KMS-11 (cell line): ENCODE results near the gene DNAJA1.

Experiments
- H2AFZ ChIP-seq: fragments of 200-600 bp; sonication (generic); 2 replicates; pipeline ENCODE4 v1.6.1; 2016; ENCODE audit warnings: antibody characterized with exemption, mixed run types, low read depth
- H3K27ac ChIP-seq: fragments of 200-600 bp; sonication (generic); 2 replicates; pipeline ENCODE4 v1.6.1; 2016; ENCODE audit warnings: mild to moderate bottlenecking, mixed run types
- H3K27me3 ChIP-seq: fragments of 200-600 bp; sonication (generic); 2 replicates; pipeline ENCODE4 v1.6.1; 2017; ENCODE audit warnings: mild to moderate bottlenecking, low read depth, mixed run types, moderate library complexity; ENCODE audit not compliant: insufficient read depth
- H3K36me3 ChIP-seq: fragments of 200-600 bp; sonication (generic); 2 replicates; pipeline ENCODE4 v1.6.1; 2017; ENCODE audit warnings: mild to moderate bottlenecking, mixed run types; ENCODE audit not compliant: insufficient read depth
- H3K4me1 ChIP-seq: fragments of 200-600 bp; sonication (generic); 2 replicates; pipeline ENCODE4 v1.6.1; 2016; ENCODE audit warnings: mild to moderate bottlenecking, low read depth, mixed run types; ENCODE audit not compliant: poor library complexity, severe bottlenecking
- H3K4me2 ChIP-seq: fragments of 200-600 bp; sonication (generic); 2 replicates; pipeline ENCODE4 v1.7.0; 2016; ENCODE audit warnings: mild to moderate bottlenecking, mixed run types
- H3K4me3 ChIP-seq: fragments of 200-600 bp; sonication (generic); IDR thresholded peaks from 2 replicates; pipeline ENCODE4 v1.6.1; 2017; ENCODE audit warnings: low read depth, low read length, mixed read lengths; ENCODE audit not compliant: insufficient read depth
- H3K79me2 ChIP-seq: fragments of 200-600 bp; sonication (generic); 2 replicates; pipeline ENCODE4 v1.6.1; 2016; ENCODE audit warnings: low read depth, mixed run types; ENCODE audit not compliant: insufficient read depth
- H3K9ac ChIP-seq: fragments of 200-600 bp; sonication (generic); 2 replicates; pipeline ENCODE4 v1.6.1; 2016; ENCODE audit warnings: mild to moderate bottlenecking, mixed run types
- H4K20me1 ChIP-seq: fragments of 200-600 bp; sonication (generic); 2 replicates; pipeline ENCODE4 v1.6.1; 2016; ENCODE audit warnings: mild to moderate bottlenecking, mixed run types; ENCODE audit not compliant: insufficient read depth
- CTCF ChIP-seq: fragments of 200-600 bp; sonication (generic); conservative IDR thresholded peaks from 2 replicates; pipeline ENCODE4 v1.6.1; 2017; ENCODE audit warnings: low read depth, mild to moderate bottlenecking, antibody characterized with exemption, low read length, moderate library complexity, mixed read lengths

DNAJA1 gene

GRCh38 chr9:33041432-33042188, 16.5 kb downstream of the DNAJA1 start:
- H2AFZ ChIP-seq, result no peak overlapping the region
- no peaks in the 10 kb centered on the region for H3K27me3 ChIP-seq
- no peaks in the 10 kb centered on the region for H4K20me1 ChIP-seq
- TF ChIP-seq CTCF, result no peak
- H3K4me3 ChIP-seq, result no peak overlapping the region
- H3K79me2 ChIP-seq, result no peaks in the 10 kb centered on the region
- H3K36me3 ChIP-seq, result peaks cover 14% of the 10 kb centered on the region
- no peak overlapping the region for H3K27ac ChIP-seq
- no peaks in the 10 kb centered on the region for H3K4me1 ChIP-seq
- no peak overlapping the region for H3K9ac ChIP-seq
- no peak overlapping the region for H3K4me2 ChIP-seq

- Histone ChIP-seq H3K27ac (no peak overlapping the region), H3K27me3 (no peaks in the 10 kb centered on the region), H3K4me1 (no peaks in the 10 kb centered on the region), H2AFZ (no peak overlapping the region), H4K20me1 (no peaks in the 10 kb centered on the region), H3K36me3 (peaks cover 6% of the 10 kb centered on the region; the same call in 1 of the 2 replicates), H3K9ac (no peak overlapping the region), H3K4me2 (no peak overlapping the region), H3K4me3 (no peak overlapping the region), H3K79me2 (no peaks in the 10 kb centered on the region)
- TF ChIP-seq CTCF, result no peak
Observed at GRCh38 chr9:33042473-33042872, 17.4 kb downstream of the DNAJA1 start.

- Histone ChIP-seq H3K4me2 (no peak overlapping the region), H2AFZ (no peak overlapping the region), H3K4me1 (no peaks in the 10 kb centered on the region), H3K27me3 (no peaks in the 10 kb centered on the region), H3K36me3 (no peaks in the 10 kb centered on the region), H3K4me3 (no peak overlapping the region), H4K20me1 (no peaks in the 10 kb centered on the region), H3K9ac (no peak overlapping the region), H3K27ac (no peak overlapping the region), H3K79me2 (no peaks in the 10 kb centered on the region)
- TF ChIP-seq CTCF, result no peak
Observed at GRCh38 chr9:33043671-33044070, 18.6 kb downstream of the DNAJA1 start.

GRCh38 chr9:33044162-33044673, 19.1 kb downstream of the DNAJA1 start:
- Histone ChIP-seq H3K27me3 (no peaks in the 10 kb centered on the region), H3K4me3 (no peak overlapping the region), H2AFZ (no peak overlapping the region), H3K4me1 (no peaks in the 10 kb centered on the region), H3K9ac (no peak overlapping the region), H3K27ac (no peak overlapping the region), H3K79me2 (no peaks in the 10 kb centered on the region), H3K36me3 (no peaks in the 10 kb centered on the region), H3K4me2 (no peak overlapping the region), H4K20me1 (no peaks in the 10 kb centered on the region)
- TF ChIP-seq CTCF, result no peak
